NCI-H524 (cell line): ENCODE results near the gene OS9.
"Not testable (repeated sequence)": the region's sequence is repeated elsewhere in the genome, so short reads cannot be mapped to it uniquely, and the experiment has no call there.

Experiments used
- DNase-seq, 2 experiments: peaks; one replicate each; lab custom pipeline; 2025; lab: John Stamatoyannopoulos, UW

OS9 gene

GRCh38 chr12:57693659-57694458 is at the start of gene OS9:
OS9 (plus strand) TSS chr12:57694132; CDS start chr12:57694162, 30 bp downstream.
- DNase-seq = peak; percentile 100

GRCh38 chr12:57645990-57646658 is 47.8 kb upstream of the OS9 start:
- peak in 1 of 2 experiments; percentile 8 for DNase-seq

GRCh38 chr12:57646659-57647049 is 47.3 kb upstream of the OS9 start:
- DNase-seq = not testable (repeated sequence)

GRCh38 chr12:57654042-57654441 is 39.9 kb upstream of the OS9 start:
- DNase-seq = no peak

GRCh38 chr12:57655541-57656240 is 38.2 kb upstream of the OS9 start:
- DNase-seq = no peak

- not testable (repeated sequence) for DNase-seq
Measured at GRCh38 chr12:57656408-57656807, 37.5 kb upstream of the OS9 start.

- DNase-seq = peak in 1 of 2 experiments; percentile 2
Measured at GRCh38 chr12:57657744-57658143, 36.2 kb upstream of the OS9 start.

GRCh38 chr12:57658890-57659289 is 35.0 kb upstream of the OS9 start:
- no peak for DNase-seq

GRCh38 chr12:57661376-57661775 is 32.6 kb upstream of the OS9 start:
- DNase-seq = no peak

- DNase-seq = not testable (repeated sequence)
Measured at GRCh38 chr12:57665066-57665820, 28.7 kb upstream of the OS9 start.

- peak in 1 of 2 experiments; percentile 62 for DNase-seq
Measured at GRCh38 chr12:57666897-57667296, 27.0 kb upstream of the OS9 start.

- DNase-seq = not testable (repeated sequence)
Measured at GRCh38 chr12:57669691-57670090, 24.2 kb upstream of the OS9 start.

- not testable (repeated sequence) for DNase-seq
Measured at GRCh38 chr12:57671811-57672210, 22.1 kb upstream of the OS9 start.

- DNase-seq = no peak
Measured at GRCh38 chr12:57672801-57673200, 21.1 kb upstream of the OS9 start.

- no peak for DNase-seq
Measured at GRCh38 chr12:57674691-57675090, 19.2 kb upstream of the OS9 start.

- DNase-seq = not testable (repeated sequence)
Measured at GRCh38 chr12:57677947-57678346, 16.0 kb upstream of the OS9 start.

- DNase-seq = no peak
Measured at GRCh38 chr12:57679697-57680096, 14.2 kb upstream of the OS9 start.

- no peak for DNase-seq
Measured at GRCh38 chr12:57687862-57688261, 6.1 kb upstream of the OS9 start.

GRCh38 chr12:57688931-57689330 is 5.0 kb upstream of the OS9 start:
- no peak for DNase-seq

- DNase-seq = no peak
Measured at GRCh38 chr12:57692500-57692899, 1.4 kb upstream of the OS9 start.

GRCh38 chr12:57693317-57693658 is 644 bp upstream of the OS9 start:
- no peak for DNase-seq

GRCh38 chr12:57694459-57695019 is 607 bp downstream of the OS9 start:
- DNase-seq = peak; percentile 5 to 43
